ENCODE results near the gene HMCN2. TPM values are rescaled to one million over a fixed set of nuclear protein-coding genes. Genes with fewer than 3 reads are reported as not detected.
"Not testable (repeated sequence)": the region's sequence is repeated elsewhere in the genome, so short reads cannot be mapped to it uniquely, and the experiment has no call there.

HMCN2 gene
- total RNA-seq, 1 experiment from 2014 or later, result not detected

- DNase-seq (ENCODE audit: low read depth, low spot score), result no peak
- in situ Hi-C loops (cut with HindIII; ENCODE audit: low pct_unique_long_range_greater_than_20kb, low sequenced_read_pairs), result no loop called here
Measured at GRCh38 chr9:130433947-130434262, 168.3 kb downstream of the HMCN2 start.

- not testable (repeated sequence) for DNase-seq (ENCODE audit: low read depth, low spot score)
Measured at GRCh38 chr9:130434656-130435055, 169.1 kb downstream of the HMCN2 start.

GRCh38 chr9:130437011-130437789 lies 171.6 kb downstream of the HMCN2 start:
- in situ Hi-C loops (cut with HindIII; ENCODE audit: low pct_unique_long_range_greater_than_20kb, low sequenced_read_pairs), result no loop called here
- DNase-seq (ENCODE audit: low read depth, low spot score), result no peak

More at GRCh38 chr9:130434656-130435055, 169.1 kb downstream of the HMCN2 start:
- in situ Hi-C loops (cut with HindIII; ENCODE audit: low pct_unique_long_range_greater_than_20kb, low sequenced_read_pairs), result not testable (repeated sequence)

GRCh38 chr9:130438382-130438981 lies 172.9 kb downstream of the HMCN2 start:
- no peak for DNase-seq (ENCODE audit: low read depth, low spot score)
- in situ Hi-C loops (cut with HindIII; ENCODE audit: low pct_unique_long_range_greater_than_20kb, low sequenced_read_pairs), result no loop called here

- in situ Hi-C loops (cut with HindIII; ENCODE audit: low pct_unique_long_range_greater_than_20kb, low sequenced_read_pairs), result no loop called here
- no peak for DNase-seq (ENCODE audit: low read depth, low spot score)
Measured at GRCh38 chr9:130441031-130441430, 175.5 kb downstream of the HMCN2 start.

GRCh38 chr9:130442746-130443455 lies 177.3 kb downstream of the HMCN2 start:
- in situ Hi-C loops (cut with HindIII; ENCODE audit: low pct_unique_long_range_greater_than_20kb, low sequenced_read_pairs), result no loop called here
- no peak for DNase-seq (ENCODE audit: low read depth, low spot score)

- no peak for DNase-seq (ENCODE audit: low read depth, low spot score)
- in situ Hi-C loops (cut with HindIII; ENCODE audit: low pct_unique_long_range_greater_than_20kb, low sequenced_read_pairs), result no loop called here
Measured at GRCh38 chr9:130443456-130443801, 177.9 kb downstream of the HMCN2 start.

- in situ Hi-C loops (cut with HindIII; ENCODE audit: low pct_unique_long_range_greater_than_20kb, low sequenced_read_pairs), result no loop called here
- DNase-seq (ENCODE audit: low read depth, low spot score), result no peak
Measured at GRCh38 chr9:130443840-130444492, 178.4 kb downstream of the HMCN2 start.

- no peak for DNase-seq (ENCODE audit: low read depth, low spot score)
Measured at GRCh38 chr9:130444565-130445221, 179.1 kb downstream of the HMCN2 start, which contains the start of gene ASS1. Gene ASS1 (plus strand): TSS chr9:130444961. CDS start chr9:130452229, 7,268 bp downstream.

GRCh38 chr9:130445268-130445983 lies 179.9 kb downstream of the HMCN2 start:
- in situ Hi-C loops (cut with HindIII; ENCODE audit: low pct_unique_long_range_greater_than_20kb, low sequenced_read_pairs), result no loop called here
- DNase-seq (ENCODE audit: low read depth, low spot score), result no peak

More at GRCh38 chr9:130444565-130445221, 179.1 kb downstream of the HMCN2 start, which contains the start of gene ASS1:
- in situ Hi-C loops (cut with HindIII; ENCODE audit: low pct_unique_long_range_greater_than_20kb, low sequenced_read_pairs), result no loop called here

- DNase-seq (ENCODE audit: low read depth, low spot score), result no peak
- in situ Hi-C loops (cut with HindIII; ENCODE audit: low pct_unique_long_range_greater_than_20kb, low sequenced_read_pairs), result no loop called here
Measured at GRCh38 chr9:130446101-130446861, 180.7 kb downstream of the HMCN2 start.

GRCh38 chr9:130447193-130447816 lies 181.7 kb downstream of the HMCN2 start:
- no peak for DNase-seq (ENCODE audit: low read depth, low spot score)
- in situ Hi-C loops (cut with HindIII; ENCODE audit: low pct_unique_long_range_greater_than_20kb, low sequenced_read_pairs), result no loop called here

GRCh38 chr9:130448035-130448624 lies 182.6 kb downstream of the HMCN2 start:
- in situ Hi-C loops (cut with HindIII; ENCODE audit: low pct_unique_long_range_greater_than_20kb, low sequenced_read_pairs), result no loop called here
- peak; percentile 27 for DNase-seq (ENCODE audit: low read depth, low spot score)

GRCh38 chr9:130448771-130449603 lies 183.4 kb downstream of the HMCN2 start:
- in situ Hi-C loops (cut with HindIII; ENCODE audit: low pct_unique_long_range_greater_than_20kb, low sequenced_read_pairs), result no loop called here

More at GRCh38 chr9:130448771-130449603, 183.4 kb downstream of the HMCN2 start:
- DNase-seq (ENCODE audit: low read depth, low spot score), result no peak
